ENCODE results near the gene CFAP46. TPM values are rescaled to one million over a fixed set of nuclear protein-coding genes. Genes with fewer than 3 reads are reported as not detected.

CFAP46 gene
- total RNA-seq, 1 donor from 2014 or later = 1.6 TPM

- H3K27me3 ChIP-seq = no peaks in the 10 kb centered on the region
- Mint-ChIP-seq H3K9me3 (peaks cover 9% of the 10 kb centered on the region), H3K36me3 (no peaks in the 10 kb centered on the region), H3K27me3 (ENCODE audit: insufficient read depth, low read depth) (peaks cover 12% of the 10 kb centered on the region), H3K4me3 (peak overlapping the region; percentile 43), H3K4me1 (peaks cover 11% of the 10 kb centered on the region), H3K27ac (peak overlapping the region; percentile 67)
- H2AFZ ChIP-seq (replicated peaks) = peak overlapping the region; percentile 39
- H3F3A ChIP-seq (ENCODE audit: low read depth) = no peaks in the 10 kb centered on the region
- no peak overlapping the region for H3K27ac ChIP-seq
- no peak for DNase-seq (ENCODE audit: low spot score)
- no peaks in the 10 kb centered on the region for H3K79me2 ChIP-seq (ENCODE audit: low read depth)
- TF ChIP-seq EZH2 (IDR thresholded peaks at IDR 0.05) (no peak), EZH2phosphoT487 (IDR thresholded peaks at IDR 0.05) (no peak)
- TF ChIP-seq, protein P1, sequence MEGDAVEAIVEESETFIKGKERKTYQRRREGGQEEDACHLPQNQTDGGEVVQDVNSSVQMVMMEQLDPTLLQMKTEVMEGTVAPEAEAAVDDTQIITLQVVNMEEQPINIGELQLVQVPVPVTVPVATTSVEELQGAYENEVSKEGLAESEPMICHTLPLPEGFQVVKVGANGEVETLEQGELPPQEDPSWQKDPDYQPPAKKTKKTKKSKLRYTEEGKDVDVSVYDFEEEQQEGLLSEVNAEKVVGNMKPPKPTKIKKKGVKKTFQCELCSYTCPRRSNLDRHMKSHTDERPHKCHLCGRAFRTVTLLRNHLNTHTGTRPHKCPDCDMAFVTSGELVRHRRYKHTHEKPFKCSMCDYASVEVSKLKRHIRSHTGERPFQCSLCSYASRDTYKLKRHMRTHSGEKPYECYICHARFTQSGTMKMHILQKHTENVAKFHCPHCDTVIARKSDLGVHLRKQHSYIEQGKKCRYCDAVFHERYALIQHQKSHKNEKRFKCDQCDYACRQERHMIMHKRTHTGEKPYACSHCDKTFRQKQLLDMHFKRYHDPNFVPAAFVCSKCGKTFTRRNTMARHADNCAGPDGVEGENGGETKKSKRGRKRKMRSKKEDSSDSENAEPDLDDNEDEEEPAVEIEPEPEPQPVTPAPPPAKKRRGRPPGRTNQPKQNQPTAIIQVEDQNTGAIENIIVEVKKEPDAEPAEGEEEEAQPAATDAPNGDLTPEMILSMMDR (IDR thresholded peaks at IDR 0.05) = no peak
- H3K4me3 ChIP-seq = no peak overlapping the region
- H3K9ac ChIP-seq = no peak overlapping the region
- no peak overlapping the region for H3K4me2 ChIP-seq
- H4K20me1 ChIP-seq (ENCODE audit: low read depth) = no peaks in the 10 kb centered on the region
- no peaks in the 10 kb centered on the region for H3K36me3 ChIP-seq
- peaks cover 12% of the 10 kb centered on the region for H3K4me1 ChIP-seq
- no peaks in the 10 kb centered on the region for H3K9me3 ChIP-seq (ENCODE audit: low read depth)
These were observed 29.2 kb upstream of the CFAP46 start for GRCh38 chr10:132971448-132972148.

GRCh38 chr10:132970641-132971438 is 28.5 kb upstream of the CFAP46 start:
- Histone ChIP-seq H3K4me3 (no peak overlapping the region), H4K20me1 (ENCODE audit: low read depth) (no peaks in the 10 kb centered on the region), H3K27ac (no peak overlapping the region), H3K9ac (no peak overlapping the region), H3K9me3 (ENCODE audit: low read depth) (no peaks in the 10 kb centered on the region), H3F3A (ENCODE audit: low read depth) (no peaks in the 10 kb centered on the region), H3K4me1 (peaks cover 12% of the 10 kb centered on the region), H3K79me2 (ENCODE audit: low read depth) (no peaks in the 10 kb centered on the region), H3K27me3 (no peaks in the 10 kb centered on the region), H3K36me3 (no peaks in the 10 kb centered on the region), H3K4me2 (no peak overlapping the region), H2AFZ (replicated peaks) (no peak overlapping the region)
- H3K4me3 Mint-ChIP-seq = no peak overlapping the region
- H3K9me3 Mint-ChIP-seq = peaks cover 9% of the 10 kb centered on the region
- no peak for DNase-seq (ENCODE audit: low spot score)
- TF ChIP-seq EZH2 (IDR thresholded peaks at IDR 0.05) (no peak), EZH2phosphoT487 (IDR thresholded peaks at IDR 0.05) (no peak)
- TF ChIP-seq, protein P1 (IDR thresholded peaks at IDR 0.05) = no peak
- no peaks in the 10 kb centered on the region for H3K36me3 Mint-ChIP-seq
- H3K4me1 Mint-ChIP-seq = peaks cover 10% of the 10 kb centered on the region
- peaks cover 15% of the 10 kb centered on the region for H3K27me3 Mint-ChIP-seq (ENCODE audit: insufficient read depth, low read depth)
- no peak overlapping the region for H3K27ac Mint-ChIP-seq

GRCh38 chr10:132967540-132967939 is 25.2 kb upstream of the CFAP46 start:
- peaks cover 15% of the 10 kb centered on the region for H3K27me3 ChIP-seq
- no peaks in the 10 kb centered on the region for H3F3A ChIP-seq (ENCODE audit: low read depth)
- no peak for TF ChIP-seq EZH2 (IDR thresholded peaks at IDR 0.05)
- no peak for TF ChIP-seq EZH2phosphoT487 (IDR thresholded peaks at IDR 0.05)
- TF ChIP-seq, protein P1 (IDR thresholded peaks at IDR 0.05) = no peak
- no peaks in the 10 kb centered on the region for H3K79me2 ChIP-seq (ENCODE audit: low read depth)
- no peak overlapping the region for H3K4me3 Mint-ChIP-seq
- H3K9me3 Mint-ChIP-seq = peaks cover 9% of the 10 kb centered on the region
- H3K27ac ChIP-seq = no peak overlapping the region
- H3K9me3 ChIP-seq (ENCODE audit: low read depth) = no peaks in the 10 kb centered on the region
- peaks cover 12% of the 10 kb centered on the region for H3K4me1 ChIP-seq
- H3K4me1 Mint-ChIP-seq = peaks cover 15% of the 10 kb centered on the region
- peaks cover 22% of the 10 kb centered on the region for H3K27me3 Mint-ChIP-seq (ENCODE audit: insufficient read depth, low read depth)
- no peak overlapping the region for H3K9ac ChIP-seq
- H3K4me2 ChIP-seq = no peak overlapping the region
- no peak for DNase-seq (ENCODE audit: low spot score)
- H3K4me3 ChIP-seq = no peak overlapping the region
- H3K36me3 Mint-ChIP-seq = no peaks in the 10 kb centered on the region
- H3K27ac Mint-ChIP-seq = no peak overlapping the region
- H4K20me1 ChIP-seq (ENCODE audit: low read depth) = no peaks in the 10 kb centered on the region
- no peaks in the 10 kb centered on the region for H3K36me3 ChIP-seq
- no peak overlapping the region for H2AFZ ChIP-seq (replicated peaks)
